Kidney (tissue), 14 donors: ENCODE data around the gene NEUROG3. TPM values are rescaled to one million over a fixed set of nuclear protein-coding genes. Genes with fewer than 3 reads are reported as not detected.

ENCODE experiments used
- DNase-seq, 5 donors: peaks; one replicate each; pipeline ENCODE4 v3.0.0-alpha.2; 2013 to 2020
- FAIRE-seq: peaks from 2 replicates; lab custom pipeline; 2012; peaks lifted over from hg19 to GRCh38; lab: Jason Lieb, UNC
- H3K27ac ChIP-seq, 2 donors: one replicate each; pipeline ENCODE4 v1.7.0; 2013; ENCODE audit warnings: low read depth in 2 of 2, low read length in 2 of 2, inconsistent platforms in 1 of 2
- H3K27me3 ChIP-seq: one replicate; pipeline ENCODE4 v1.7.1; 2013; ENCODE audit warnings: low read length, inconsistent platforms; ENCODE audit not compliant: control insufficient read depth, insufficient read depth
- H3K36me3 ChIP-seq, 3 donors: one replicate each; pipeline versions ENCODE4 v1.7.0 to v1.7.1; 2013; ENCODE audit warnings: low read length in 3 of 3, control low read depth in 1 of 3, inconsistent platforms in 1 of 3; ENCODE audit not compliant: insufficient read depth in 3 of 3, control insufficient read depth in 2 of 3
- H3K4me1 ChIP-seq, 3 donors: one replicate each; pipeline versions ENCODE4 v1.7.0 to v1.7.1; 2013; ENCODE audit warnings: low read length in 3 of 3, inconsistent platforms in 1 of 3, low read depth in 1 of 3; ENCODE audit not compliant: control insufficient read depth in 2 of 3, insufficient read depth in 2 of 3
- H3K4me3 ChIP-seq, 3 donors: one replicate each; pipeline versions ENCODE4 v1.7.0 to v1.8.1; 2013; ENCODE audit warnings: low read length in 3 of 3, control low read depth in 1 of 3, inconsistent platforms in 1 of 3
- H3K9ac ChIP-seq, 3 donors: one replicate each; pipeline versions ENCODE4 v1.7.0 to v1.7.1; 2013; ENCODE audit warnings: low read length in 3 of 3, control low read depth in 1 of 3, inconsistent platforms in 1 of 3
- H3K9me3 ChIP-seq, 3 donors: one replicate each; pipeline versions ENCODE4 v1.7.0 to v1.7.1; 2013; ENCODE audit warnings: low read length in 3 of 3, control low read depth in 1 of 3, inconsistent platforms in 1 of 3; ENCODE audit not compliant: control insufficient read depth in 2 of 3, insufficient read depth in 1 of 3
- CTCF ChIP-seq: IDR thresholded peaks from 3 replicates; pipeline ENCODE4 v1.5.1; 2012; ENCODE audit warnings: mild to moderate bottlenecking, moderate library complexity, borderline replicate concordance; ENCODE audit not compliant: insufficient read depth; ENCODE audit errors: extremely low read depth
- intact Hi-C: fragments of 100-400 bp; cut with DNase I; formaldehyde crosslinking; loops from one replicate; pipeline ENCODE4 v1.11.1; 2022
- polyA plus RNA-seq: library from polyadenylated mRNA; stranded (reverse); fragments of 350-450 nt; fragmentation: Illumina TruSeq; extraction: RNeasy Lipid Tissue Mini Kit (QIAGEN cat#74804); gene quantifications from one replicate; pipeline ENCODE4 v1.2.3, GENCODE V29; 2014; ENCODE audit warnings: low read depth, low replicate concordance; ENCODE audit not compliant: insufficient read depth
- total RNA-seq: library from RNA; stranded (reverse); fragmentation: NEBNext Ultra II Directional; extraction: Animal tissue kit (Norgen Biotek cat#: 25700); gene quantifications from one replicate; pipeline ENCODE4 v1.2.1, GENCODE V29; 2021
- donor health status: control.
- donor health status: control.
- donor health status: control.
- donor health status: control.
- donor health status: control.
- donor health status: DM: yes; HTN: yes; CAD: no.
- donor health status: Normal renal cell carcinoma (clear cell type).

The NEUROG3 gene
- total and polyA plus RNA-seq, 2 donors from 2014 or later = not detected

- TF ChIP-seq CTCF = no peak
- no peak overlapping the region for H3K4me3 ChIP-seq
- H3K36me3 ChIP-seq = no peaks in the 10 kb centered on the region
- no peaks in the 10 kb centered on the region for H3K27me3 ChIP-seq
- H3K4me1 ChIP-seq = no peaks in the 10 kb centered on the region
- FAIRE-seq = no peak
- no peak overlapping the region for H3K27ac ChIP-seq
- intact Hi-C loops = no loop called here
- no peak overlapping the region for H3K9ac ChIP-seq
- H3K9me3 ChIP-seq = no peaks in the 10 kb centered on the region
- DNase-seq = no peak
Measured at GRCh38 chr10:69618746-69619145, 45.5 kb upstream of the NEUROG3 start.

- Histone ChIP-seq H3K9ac (no peak overlapping the region), H3K4me3 (no peak overlapping the region), H3K27ac (no peak overlapping the region), H3K36me3 (no peaks in the 10 kb centered on the region), H3K9me3 (no peaks in the 10 kb centered on the region), H3K27me3 (no peaks in the 10 kb centered on the region), H3K4me1 (no peaks in the 10 kb centered on the region)
- DNase-seq (no peak), FAIRE-seq (no peak)
- intact Hi-C loops = no loop called here
- TF ChIP-seq CTCF = no peak
Measured at GRCh38 chr10:69616358-69616757, 43.1 kb upstream of the NEUROG3 start.

GRCh38 chr10:69614130-69614529 is 40.9 kb upstream of the NEUROG3 start:
- intact Hi-C loops = no loop called here
- no peak overlapping the region for H3K27ac ChIP-seq
- no peak for TF ChIP-seq CTCF
- H3K9me3 ChIP-seq = peaks cover 0 to 10% (median 0%) of the 10 kb centered on the region in 3 donors
- no peak for DNase-seq
- H3K4me1 ChIP-seq = no peaks in the 10 kb centered on the region
- H3K27me3 ChIP-seq = no peaks in the 10 kb centered on the region
- no peak overlapping the region for H3K9ac ChIP-seq
- no peak for FAIRE-seq
- no peaks in the 10 kb centered on the region for H3K36me3 ChIP-seq
- no peak overlapping the region for H3K4me3 ChIP-seq

GRCh38 chr10:69612760-69613159 is 39.5 kb upstream of the NEUROG3 start:
- Histone ChIP-seq H3K4me1 (no peaks in the 10 kb centered on the region), H3K27me3 (no peaks in the 10 kb centered on the region), H3K9ac (no peak overlapping the region), H3K9me3 (peaks cover 0 to 11% (median 0%) of the 10 kb centered on the region in 3 donors), H3K27ac (no peak overlapping the region), H3K4me3 (no peak overlapping the region), H3K36me3 (no peaks in the 10 kb centered on the region)
- FAIRE-seq (no peak), DNase-seq (no peak)
- TF ChIP-seq CTCF = no peak
- intact Hi-C loops = no loop called here
